Large intestine (tissue), 3 donors: ENCODE measurements around the gene TMEM245. TPM values are rescaled to one million over a fixed set of nuclear protein-coding genes. Genes with fewer than 3 reads are reported as not detected.

Experiments
- DNase-seq, 2 donors: peaks; one replicate each; pipeline versions ENCODE4 v3.0.0 to v3.0.0-alpha.2; 2013
- H3K27ac ChIP-seq: one replicate; pipeline ENCODE4 v1.5.1; 2013; ENCODE audit warnings: low read length
- H3K27me3 ChIP-seq: 2 replicates; pipeline ENCODE4 v1.6.1; 2013; ENCODE audit warnings: low read length; ENCODE audit not compliant: control insufficient read depth, insufficient read depth
- H3K36me3 ChIP-seq: 2 replicates; pipeline ENCODE4 v1.6.1; 2013; ENCODE audit warnings: low read length; ENCODE audit not compliant: control insufficient read depth, insufficient read depth
- H3K4me1 ChIP-seq: one replicate; pipeline ENCODE4 v1.6.1; 2013; ENCODE audit warnings: low read length; ENCODE audit not compliant: control insufficient read depth, insufficient read depth
- H3K4me3 ChIP-seq: one replicate; pipeline ENCODE4 v1.5.1; 2013; ENCODE audit warnings: low read length
- H3K9me3 ChIP-seq: one replicate; pipeline ENCODE4 v1.6.1; 2013; ENCODE audit warnings: mild to moderate bottlenecking, low read depth, low read length, moderate library complexity; ENCODE audit not compliant: control insufficient read depth
- WGBS: methylation state at CpG from one replicate; pipeline ENCODE4 v1.1.5; 2013; ENCODE audit warnings: low lambda C conversion rate; ENCODE audit not compliant: insufficient coverage; 5-methylcytosine and 5-hydroxymethylcytosine counted together
- polyA plus RNA-seq: library from polyadenylated mRNA; unstranded; fragments of 120-200 nt; gene quantifications from one replicate; pipeline ENCODE4 v1.2.1, GENCODE V29; 2013

The TMEM245 gene
- polyA plus RNA-seq, 1 donor: 62.0 TPM

DNA sequence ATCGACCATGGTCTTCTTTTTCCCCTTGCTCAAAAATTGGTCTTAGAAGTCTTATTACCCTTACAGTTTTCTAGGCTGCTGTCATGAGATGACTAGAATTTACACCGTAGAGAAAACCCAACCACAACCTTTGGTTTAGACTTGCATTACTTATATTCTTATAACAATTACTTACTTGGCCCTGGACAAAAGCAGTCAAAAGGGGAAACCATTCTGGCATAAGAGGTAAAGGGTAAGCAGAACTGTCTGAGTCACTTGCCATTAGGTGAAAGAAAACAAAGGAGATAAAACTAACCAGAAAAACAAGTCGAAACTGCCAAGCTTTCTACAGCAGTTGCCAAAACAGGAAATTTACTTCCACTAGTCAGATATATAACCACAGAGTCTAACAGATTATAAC lies 17.9 kb downstream of the TMEM245 start:
- no peak for DNase-seq
- no peak overlapping the region for H3K4me3 ChIP-seq
- WGBS: 68% methylated on average over 2 of the region's 3 CpGs
- no peaks in the 10 kb centered on the region for H3K27me3 ChIP-seq
- H3K36me3 ChIP-seq: peaks cover 31% of the 10 kb centered on the region
- H3K4me1 ChIP-seq: no peaks in the 10 kb centered on the region
- no peaks in the 10 kb centered on the region for H3K9me3 ChIP-seq
- H3K27ac ChIP-seq: no peak overlapping the region

DNA sequence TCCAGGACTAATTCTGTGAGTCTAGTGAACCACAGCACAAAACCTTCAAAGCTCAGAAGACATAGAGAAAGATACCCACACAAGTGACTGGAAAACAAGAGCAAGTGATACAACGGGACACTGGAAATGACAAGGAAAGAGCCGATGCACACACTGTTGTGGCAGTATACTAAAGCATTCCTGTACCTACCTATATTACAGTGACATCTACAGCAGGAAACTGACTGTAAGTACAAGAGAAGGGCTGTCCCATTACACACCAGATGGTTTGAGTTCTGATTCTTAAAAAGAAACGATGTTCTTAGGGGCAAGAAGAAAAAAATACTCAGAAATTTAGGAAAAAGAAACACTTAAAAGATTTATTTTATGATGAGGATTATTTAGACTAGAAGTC lies 18.5 kb downstream of the TMEM245 start:
- peaks cover 30% of the 10 kb centered on the region for H3K36me3 ChIP-seq
- H3K4me3 ChIP-seq: no peak overlapping the region
- no peaks in the 10 kb centered on the region for H3K27me3 ChIP-seq
- WGBS: 84% methylated on average over 3 of the region's 3 CpGs
- no peaks in the 10 kb centered on the region for H3K9me3 ChIP-seq
- DNase-seq: no peak
- no peak overlapping the region for H3K27ac ChIP-seq
- H3K4me1 ChIP-seq: no peaks in the 10 kb centered on the region

DNA sequence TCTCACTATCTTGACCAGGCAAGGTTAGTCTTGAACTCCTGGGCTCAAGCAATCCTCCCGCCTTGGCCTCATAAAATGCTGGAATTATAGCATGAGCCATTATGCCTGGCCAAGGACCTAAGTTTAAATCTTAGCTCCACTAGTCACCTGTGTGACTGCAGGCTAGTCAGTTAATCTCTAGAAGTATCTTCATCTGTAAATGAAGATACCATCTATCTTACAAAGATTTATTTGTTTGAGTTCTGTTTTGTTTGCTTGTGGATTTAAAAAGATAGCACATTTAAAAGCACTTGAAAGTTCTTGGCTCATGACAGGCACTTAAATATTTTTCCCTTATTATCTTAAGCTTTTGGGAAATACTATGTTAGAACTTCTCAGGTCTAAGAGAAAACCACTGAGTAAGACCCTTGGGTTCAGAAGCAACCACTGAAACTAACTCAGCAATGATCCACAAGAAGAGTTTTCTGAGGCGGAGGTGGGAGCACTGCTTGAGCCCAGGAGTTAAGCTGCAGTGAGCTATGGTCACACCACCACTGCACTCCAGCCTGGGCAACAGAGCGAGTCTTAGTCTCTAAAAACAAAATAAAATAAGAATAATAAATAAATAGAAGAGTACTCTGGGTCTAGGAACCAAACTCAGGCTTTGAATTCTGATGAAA lies 19.1 kb downstream of the TMEM245 start:
- H3K9me3 ChIP-seq: no peaks in the 10 kb centered on the region
- no peaks in the 10 kb centered on the region for H3K4me1 ChIP-seq
- no peak overlapping the region for H3K4me3 ChIP-seq
- no CpG with 5 or more reads among the region's 3 CpGs for WGBS
- H3K27ac ChIP-seq: no peak overlapping the region
- H3K36me3 ChIP-seq: peaks cover 27% of the 10 kb centered on the region
- no peaks in the 10 kb centered on the region for H3K27me3 ChIP-seq
- DNase-seq: no peak

DNA sequence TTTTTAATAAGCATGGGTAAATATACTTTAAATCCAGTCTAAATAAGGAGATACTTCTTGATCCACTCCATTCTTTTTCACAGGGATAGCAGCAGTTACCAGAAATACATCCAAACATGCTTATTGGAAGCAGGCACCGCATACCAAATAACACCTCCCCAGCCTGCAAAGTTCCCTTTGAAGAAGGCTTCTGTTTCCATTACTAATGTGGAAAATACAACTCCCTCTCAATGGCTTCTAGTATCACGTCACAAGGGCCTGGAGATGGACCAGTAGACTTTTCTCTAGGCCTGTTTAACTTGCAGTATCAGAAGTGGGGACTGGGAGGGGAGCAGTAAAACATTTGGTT lies 20.8 kb downstream of the TMEM245 start:
- DNase-seq: peak in 1 of 2 donors; percentile 22
- H3K36me3 ChIP-seq: peaks cover 28% of the 10 kb centered on the region
- H3K4me3 ChIP-seq: no peak overlapping the region
- WGBS: no CpG with 5 or more reads among the region's 2 CpGs
- H3K27ac ChIP-seq: no peak overlapping the region
- H3K27me3 ChIP-seq: no peaks in the 10 kb centered on the region
- no peaks in the 10 kb centered on the region for H3K9me3 ChIP-seq
- no peaks in the 10 kb centered on the region for H3K4me1 ChIP-seq

DNA sequence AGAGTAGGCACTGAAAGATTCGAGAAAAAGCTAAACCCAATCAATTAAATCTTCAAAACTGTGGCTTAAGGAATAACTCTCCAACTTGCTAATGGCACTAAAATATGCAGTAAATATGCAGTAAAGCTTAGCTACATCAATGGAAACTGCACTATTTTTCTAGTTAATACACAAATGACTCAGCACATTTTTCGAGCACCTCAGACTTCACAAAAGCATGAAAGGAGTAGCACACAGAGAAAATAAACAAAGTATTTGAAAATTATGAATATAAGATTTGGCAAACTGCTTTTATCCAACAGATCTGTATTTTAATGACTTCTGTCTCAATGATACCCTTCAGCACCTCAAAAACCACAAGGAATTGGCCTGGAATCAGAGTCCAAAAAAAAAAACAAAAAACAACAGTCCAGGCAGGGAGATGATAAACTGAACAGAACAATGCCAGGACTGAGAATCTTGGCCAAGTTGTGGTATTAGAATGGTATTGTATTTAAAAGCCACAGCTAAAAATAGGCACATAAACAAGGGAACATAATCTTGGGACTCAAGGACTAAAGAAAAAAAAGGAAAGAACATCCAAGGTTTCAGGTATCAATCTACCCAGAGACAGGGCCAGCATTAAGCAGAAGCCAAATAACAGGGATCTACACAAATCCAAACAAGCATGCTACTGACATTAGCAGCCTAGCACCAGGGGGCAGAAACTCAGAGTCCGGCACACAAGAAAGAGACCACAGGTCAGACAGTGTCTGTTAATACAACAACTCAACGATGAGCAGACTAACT lies 21.4 kb downstream of the TMEM245 start:
- 0% methylated on average over 1 of the region's 4 CpGs for WGBS
- no peak overlapping the region for H3K27ac ChIP-seq
- no peaks in the 10 kb centered on the region for H3K27me3 ChIP-seq
- H3K9me3 ChIP-seq: no peaks in the 10 kb centered on the region
- peaks cover 23% of the 10 kb centered on the region for H3K36me3 ChIP-seq
- H3K4me3 ChIP-seq: no peak overlapping the region
- H3K4me1 ChIP-seq: no peaks in the 10 kb centered on the region
- DNase-seq: peak in 1 of 2 donors; percentile 20

DNA sequence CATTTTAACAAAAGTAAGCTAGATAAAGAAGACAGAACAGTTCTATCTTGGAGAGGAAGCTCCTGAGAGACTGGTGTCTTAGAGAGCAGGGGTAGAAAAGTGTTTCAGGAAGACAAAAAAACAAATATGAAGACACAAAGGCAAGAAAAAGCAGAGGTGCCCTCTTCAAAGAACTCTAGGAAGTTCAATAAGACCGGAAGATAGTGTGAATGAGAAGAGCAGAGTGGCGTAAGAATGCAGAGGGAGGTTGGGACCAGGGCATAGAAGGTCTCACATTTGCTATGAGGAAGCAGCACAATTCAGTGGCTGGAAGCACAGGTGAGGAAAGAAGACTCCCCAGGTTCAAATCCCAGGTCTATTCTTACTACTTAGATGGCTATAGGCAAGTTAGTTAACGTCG lies 22.6 kb downstream of the TMEM245 start:
- Histone ChIP-seq H3K27ac (no peak overlapping the region), H3K9me3 (no peaks in the 10 kb centered on the region), H3K27me3 (no peaks in the 10 kb centered on the region), H3K4me1 (no peaks in the 10 kb centered on the region), H3K4me3 (no peak overlapping the region), H3K36me3 (peaks cover 34% of the 10 kb centered on the region)
- WGBS: 80% methylated on average over 1 of the region's 4 CpGs
- no peak for DNase-seq

DNA sequence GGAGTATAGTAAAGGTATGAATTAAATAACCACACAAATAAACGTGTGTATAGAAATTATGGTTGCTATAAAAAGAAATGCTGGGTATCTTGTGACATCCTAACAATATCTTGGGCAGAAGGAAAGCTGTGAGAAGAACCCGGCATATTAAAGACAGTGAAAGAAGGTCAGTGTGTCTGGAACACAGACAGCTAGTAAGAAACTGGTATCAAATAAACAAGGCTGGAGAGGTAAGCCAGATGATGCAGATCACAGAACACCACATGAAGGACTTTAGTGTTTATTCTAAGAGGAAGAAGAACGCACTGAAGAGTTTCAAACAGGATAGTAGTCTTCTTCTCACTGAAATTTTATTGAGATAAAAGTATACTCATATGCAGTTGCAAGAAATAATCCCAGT lies 24.4 kb downstream of the TMEM245 start:
- H3K36me3 ChIP-seq: peaks cover 36% of the 10 kb centered on the region
- H3K4me3 ChIP-seq: no peak overlapping the region
- DNase-seq: no peak
- H3K9me3 ChIP-seq: no peaks in the 10 kb centered on the region
- H3K4me1 ChIP-seq: no peaks in the 10 kb centered on the region
- 100% methylated on average over 1 of the region's 3 CpGs for WGBS
- H3K27me3 ChIP-seq: no peaks in the 10 kb centered on the region
- no peak overlapping the region for H3K27ac ChIP-seq

DNA sequence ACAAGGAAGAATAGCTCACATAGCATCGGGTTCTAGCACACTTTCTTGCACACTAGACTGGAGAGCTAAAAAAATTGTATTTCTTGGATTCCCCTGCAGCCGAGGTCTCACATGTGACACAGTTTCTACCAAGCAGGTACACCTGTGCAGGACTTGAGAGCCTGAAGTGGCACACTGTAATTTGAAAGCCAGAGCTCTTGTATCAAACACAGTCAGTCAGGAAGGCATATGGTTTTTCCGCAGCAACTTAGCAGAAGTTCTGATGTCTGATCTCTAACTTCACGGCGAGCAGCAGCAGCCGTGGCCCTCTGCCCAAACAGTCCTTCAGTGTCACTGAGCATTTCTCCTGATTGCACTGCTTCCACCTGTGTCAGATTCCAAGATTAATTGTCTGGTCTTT lies 25.5 kb downstream of the TMEM245 start:
- no peaks in the 10 kb centered on the region for H3K4me1 ChIP-seq
- peaks cover 36% of the 10 kb centered on the region for H3K36me3 ChIP-seq
- H3K27me3 ChIP-seq: no peaks in the 10 kb centered on the region
- no peaks in the 10 kb centered on the region for H3K9me3 ChIP-seq
- WGBS: 67% methylated on average over 1 of the region's 6 CpGs
- H3K4me3 ChIP-seq: no peak overlapping the region
- H3K27ac ChIP-seq: no peak overlapping the region
- no peak for DNase-seq

DNA sequence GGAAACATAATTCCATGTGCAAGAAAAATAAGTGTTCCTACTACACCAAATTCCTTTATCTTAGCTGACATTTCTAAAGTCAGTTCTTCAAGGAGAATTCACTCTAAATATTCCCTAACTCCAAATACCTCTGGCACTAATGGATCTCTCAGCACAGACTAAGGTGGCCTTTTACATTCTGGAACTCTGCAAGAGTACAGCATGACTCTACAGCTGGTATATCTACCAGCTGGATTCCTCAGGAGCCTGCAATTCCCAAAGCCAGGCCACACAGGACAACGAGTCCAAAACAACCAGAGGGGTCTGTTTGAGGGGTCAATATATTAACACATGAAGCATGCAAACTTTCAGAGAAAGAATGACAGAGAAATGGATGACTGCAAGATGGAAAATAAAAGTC lies 27.2 kb downstream of the TMEM245 start:
- Histone ChIP-seq H3K27me3 (no peaks in the 10 kb centered on the region), H3K9me3 (no peaks in the 10 kb centered on the region), H3K36me3 (peaks cover 44% of the 10 kb centered on the region), H3K4me3 (no peak overlapping the region), H3K27ac (no peak overlapping the region), H3K4me1 (no peaks in the 10 kb centered on the region)
- WGBS: 100% methylated on average over 1 of the region's 1 CpG
- no peak for DNase-seq

DNA sequence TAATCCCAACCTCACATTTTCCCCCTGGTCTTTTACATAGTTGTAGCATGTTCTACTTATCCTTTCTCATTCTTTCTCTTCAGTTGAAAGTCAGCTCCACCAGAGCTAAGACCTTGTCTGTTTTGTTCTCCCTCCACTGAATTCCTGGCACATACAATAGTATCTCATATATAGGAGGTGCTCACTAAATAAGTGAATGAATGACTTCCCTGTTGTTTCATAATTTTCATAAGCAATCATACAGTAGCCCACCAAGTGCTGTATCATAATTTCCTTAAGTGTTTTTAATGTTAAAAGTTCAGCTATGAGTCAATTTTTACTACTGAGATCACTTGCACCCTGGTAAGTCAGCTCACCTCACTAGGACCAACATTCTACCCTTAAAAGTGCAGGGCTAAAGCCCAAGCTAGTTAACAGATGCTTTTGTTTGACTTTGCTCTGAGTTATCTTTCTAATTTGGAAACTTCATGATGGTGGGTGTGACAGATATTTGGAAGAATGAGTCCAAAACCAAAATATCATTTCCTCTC lies 27.6 kb downstream of the TMEM245 start:
- DNase-seq: no peak
- no peaks in the 10 kb centered on the region for H3K4me1 ChIP-seq
- H3K27me3 ChIP-seq: no peaks in the 10 kb centered on the region
- H3K36me3 ChIP-seq: peaks cover 45% of the 10 kb centered on the region
- H3K27ac ChIP-seq: no peak overlapping the region
- H3K4me3 ChIP-seq: no peak overlapping the region
- no peaks in the 10 kb centered on the region for H3K9me3 ChIP-seq

DNA sequence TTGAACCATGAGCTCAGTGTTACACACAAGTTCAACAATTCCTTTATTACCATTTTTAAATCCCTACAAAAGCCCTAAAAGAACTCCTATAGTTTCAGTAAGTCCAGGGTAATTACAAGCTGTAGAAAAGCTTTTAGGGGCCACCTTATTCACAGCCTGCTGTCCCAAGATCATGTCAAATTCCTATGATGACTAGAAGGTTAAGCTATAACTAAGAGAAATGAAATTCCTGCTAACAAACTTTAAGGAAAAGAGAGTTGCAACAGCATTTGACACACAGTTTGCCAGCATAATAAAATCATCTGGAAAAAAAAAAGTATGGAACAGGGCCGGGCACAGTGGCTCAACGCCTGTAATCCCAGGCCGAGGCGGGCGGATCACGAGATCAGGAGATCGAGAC lies 31.5 kb downstream of the TMEM245 start:
- no peak for DNase-seq
- WGBS: no CpG with 5 or more reads among the region's 7 CpGs
- Histone ChIP-seq H3K27ac (no peak overlapping the region), H3K36me3 (peaks cover 59% of the 10 kb centered on the region), H3K4me3 (no peak overlapping the region), H3K4me1 (no peaks in the 10 kb centered on the region), H3K9me3 (no peaks in the 10 kb centered on the region), H3K27me3 (no peaks in the 10 kb centered on the region)
